Neural progenitor cell (in vitro differentiated cells): ENCODE data around the gene RNF224.
A peak's percentile ranks its signal among the peaks of the same experiment; 100 is the strongest.

Source experiments
- EZH2phosphoT487 ChIP-seq: fragments of 200-600 bp; sonication (generic); IDR thresholded peaks from 2 replicates; pipeline ENCODE4 v1.6.1; 2017; ENCODE audit warnings: antibody characterized with exemption
- TF ChIP-seq, protein P1 (sequence below): fragments of 200-600 bp; sonication (generic); IDR thresholded peaks from 2 replicates; pipeline ENCODE4 v1.5.1; 2017; ENCODE audit warnings: antibody characterized with exemption, mild to moderate bottlenecking

DNA sequence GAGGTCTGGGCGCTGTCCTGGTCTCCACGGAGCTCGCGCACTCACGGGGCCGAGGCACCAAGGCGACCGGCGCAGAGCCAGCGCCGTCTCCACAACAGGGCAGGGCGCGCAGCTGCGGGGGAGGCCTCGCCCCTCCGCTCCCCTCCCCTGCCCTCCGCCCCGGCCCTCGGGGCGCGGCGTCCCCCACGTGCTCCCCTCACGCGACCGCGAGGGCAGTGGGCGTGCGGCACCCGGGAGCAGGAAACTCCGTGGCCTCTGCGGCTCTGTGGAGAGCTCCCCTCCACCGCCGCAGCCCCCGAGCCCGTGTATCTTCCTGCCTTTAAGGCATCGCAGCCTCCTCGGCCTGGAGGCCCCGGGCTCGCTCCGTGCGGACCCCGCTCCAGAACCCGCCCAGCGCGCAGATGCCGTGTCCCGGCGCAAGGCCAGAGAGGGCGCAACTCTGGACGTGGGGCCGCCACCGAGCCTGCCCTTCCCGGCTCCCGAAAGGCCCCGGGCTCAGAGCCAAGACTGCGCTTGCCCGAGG lies 13.1 kb downstream of the RNF224 start:
- TF ChIP-seq, protein P1, sequence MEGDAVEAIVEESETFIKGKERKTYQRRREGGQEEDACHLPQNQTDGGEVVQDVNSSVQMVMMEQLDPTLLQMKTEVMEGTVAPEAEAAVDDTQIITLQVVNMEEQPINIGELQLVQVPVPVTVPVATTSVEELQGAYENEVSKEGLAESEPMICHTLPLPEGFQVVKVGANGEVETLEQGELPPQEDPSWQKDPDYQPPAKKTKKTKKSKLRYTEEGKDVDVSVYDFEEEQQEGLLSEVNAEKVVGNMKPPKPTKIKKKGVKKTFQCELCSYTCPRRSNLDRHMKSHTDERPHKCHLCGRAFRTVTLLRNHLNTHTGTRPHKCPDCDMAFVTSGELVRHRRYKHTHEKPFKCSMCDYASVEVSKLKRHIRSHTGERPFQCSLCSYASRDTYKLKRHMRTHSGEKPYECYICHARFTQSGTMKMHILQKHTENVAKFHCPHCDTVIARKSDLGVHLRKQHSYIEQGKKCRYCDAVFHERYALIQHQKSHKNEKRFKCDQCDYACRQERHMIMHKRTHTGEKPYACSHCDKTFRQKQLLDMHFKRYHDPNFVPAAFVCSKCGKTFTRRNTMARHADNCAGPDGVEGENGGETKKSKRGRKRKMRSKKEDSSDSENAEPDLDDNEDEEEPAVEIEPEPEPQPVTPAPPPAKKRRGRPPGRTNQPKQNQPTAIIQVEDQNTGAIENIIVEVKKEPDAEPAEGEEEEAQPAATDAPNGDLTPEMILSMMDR: peak; percentile 40
- TF ChIP-seq EZH2phosphoT487: no peak
